HG03571 (cell line): Measurements from ENCODE around the gene CCNA2.

Source experiments
- ATAC-seq: cut with Tn5 transposase; IDR thresholded peaks from one replicate; pipeline ENCODE4 v1.9.1; 2021; ENCODE audit not compliant: unreplicated experiment

CCNA2 gene

DNA sequence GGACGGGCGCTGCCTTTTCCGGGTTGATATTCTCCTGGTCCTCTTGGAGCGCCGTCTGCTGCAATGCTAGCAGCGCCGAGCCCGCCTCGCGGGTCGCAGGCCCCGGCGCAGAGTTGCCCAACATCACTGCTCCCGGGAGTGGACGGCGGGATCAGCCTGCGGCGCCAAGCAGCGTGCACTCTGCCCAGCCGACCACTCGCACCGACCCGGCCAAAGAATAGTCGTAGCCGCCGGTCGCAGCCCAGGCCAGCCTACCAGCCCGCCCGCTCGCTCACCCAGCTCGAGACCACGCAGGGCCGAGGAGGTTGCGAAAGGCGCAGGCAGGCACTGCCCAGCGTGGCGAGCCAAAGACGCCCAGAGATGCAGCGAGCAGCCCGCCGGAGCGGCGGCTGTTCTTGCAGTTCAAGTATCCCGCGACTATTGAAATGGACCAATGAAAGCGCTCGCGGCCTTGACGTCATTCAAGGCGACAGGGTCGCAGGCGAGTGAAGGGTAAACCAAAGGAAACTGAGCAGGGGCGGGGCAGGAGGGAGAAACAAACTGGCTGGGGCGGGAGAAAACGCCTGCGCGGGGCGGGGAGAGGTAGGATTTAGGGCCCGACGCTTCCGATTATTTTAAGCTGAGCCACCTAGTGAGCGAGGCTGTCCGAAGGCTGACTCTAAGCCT, at the start of gene CCNA2:
Gene CCNA2, minus strand, starts transcription at position 379 of the 666 bp plus-strand sequence. Its CDS starts 255 bp downstream, at position 124.
- ATAC-seq, result peak; percentile 94

GRCh38 chr4:121869841-121870822, 46.4 kb upstream of the CCNA2 start, which contains the start of gene BBS7:
Gene BBS7, minus strand, starts transcription at chr4:121870474. Its CDS starts 161 bp downstream, at chr4:121870313.
- peak; percentile 99 for ATAC-seq

DNA sequence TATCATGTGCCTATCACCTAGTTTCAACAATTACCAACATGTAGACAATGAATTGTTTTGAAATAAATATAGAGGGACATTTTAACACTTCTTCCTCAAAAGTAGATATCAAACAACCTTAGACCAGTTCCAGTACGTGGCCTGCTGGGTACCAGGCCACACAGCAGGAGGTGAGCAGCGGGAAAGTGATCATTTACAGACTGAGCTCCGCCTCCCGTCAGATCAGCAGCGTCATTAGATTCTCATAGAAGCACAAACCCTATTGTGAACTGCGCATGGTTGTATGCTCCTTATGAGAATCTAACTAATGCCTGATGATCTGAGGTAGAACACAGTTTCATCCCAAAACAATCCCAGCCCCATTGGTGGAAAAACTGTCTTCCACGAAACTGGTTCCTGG, 40.1 kb upstream of the CCNA2 start:
- ATAC-seq, result no peak

- ATAC-seq, result no peak
Measured at GRCh38 chr4:121861426-121861825, 37.7 kb upstream of the CCNA2 start.

DNA sequence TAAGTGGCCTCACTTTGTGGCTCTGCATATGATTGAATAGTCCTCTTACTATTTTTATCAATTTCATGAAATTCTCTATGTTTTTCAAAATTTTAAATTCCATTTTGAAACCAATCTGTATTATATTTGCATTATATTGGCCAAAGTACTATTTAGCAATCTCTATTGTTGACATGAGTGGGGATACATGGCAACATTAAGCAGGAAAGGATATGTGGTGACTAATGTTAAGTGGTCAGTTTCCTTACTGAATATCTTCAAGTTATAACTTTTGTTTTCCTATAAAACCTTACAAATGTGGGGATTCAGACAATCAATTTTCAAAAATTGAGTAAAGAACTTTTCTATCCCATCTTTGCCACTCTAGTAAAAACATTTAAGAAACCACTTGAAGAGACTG, 36.4 kb upstream of the CCNA2 start:
- no peak for ATAC-seq

DNA sequence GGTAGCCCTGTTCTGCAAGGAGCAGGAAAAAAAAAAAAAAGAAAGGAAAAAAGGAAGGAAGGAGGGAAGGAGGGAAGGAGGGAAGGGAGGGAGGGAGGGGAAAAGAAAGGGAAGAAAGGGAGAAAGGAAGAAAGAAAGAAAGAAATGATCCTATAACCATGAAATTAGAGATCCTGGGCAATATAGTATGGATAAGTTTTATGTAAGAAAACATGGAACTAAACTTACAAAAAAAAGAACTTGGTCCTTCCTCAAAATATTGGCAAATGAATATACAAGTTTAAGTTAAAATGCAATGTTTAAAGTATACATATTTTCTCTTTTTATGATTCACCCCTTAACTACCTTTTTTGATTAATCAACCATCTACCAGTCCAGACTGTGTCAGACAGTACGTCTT, 27.7 kb upstream of the CCNA2 start:
- no peak for ATAC-seq

- no peak for ATAC-seq
Measured at GRCh38 chr4:121846662-121847061, 23.0 kb upstream of the CCNA2 start.

DNA sequence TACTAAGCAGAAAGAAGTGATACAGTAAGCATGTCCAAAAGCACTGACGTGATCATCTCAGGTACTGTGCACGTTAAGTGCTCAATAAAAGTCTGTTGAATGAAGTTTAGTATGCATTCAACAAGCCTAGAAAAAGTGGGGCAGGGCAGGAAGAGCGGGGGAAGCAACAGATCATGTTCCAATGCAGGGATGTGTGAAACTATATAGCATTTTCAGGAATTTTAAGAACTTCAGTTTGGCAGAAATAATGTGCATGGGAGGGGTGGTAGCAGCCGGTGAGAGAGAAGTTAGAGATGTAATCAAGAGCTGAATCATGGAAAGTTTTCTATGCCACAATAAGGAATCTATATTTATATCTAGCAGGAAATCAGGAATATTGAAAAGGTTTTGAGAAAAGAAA, 19.2 kb upstream of the CCNA2 start:
- ATAC-seq, result no peak

DNA sequence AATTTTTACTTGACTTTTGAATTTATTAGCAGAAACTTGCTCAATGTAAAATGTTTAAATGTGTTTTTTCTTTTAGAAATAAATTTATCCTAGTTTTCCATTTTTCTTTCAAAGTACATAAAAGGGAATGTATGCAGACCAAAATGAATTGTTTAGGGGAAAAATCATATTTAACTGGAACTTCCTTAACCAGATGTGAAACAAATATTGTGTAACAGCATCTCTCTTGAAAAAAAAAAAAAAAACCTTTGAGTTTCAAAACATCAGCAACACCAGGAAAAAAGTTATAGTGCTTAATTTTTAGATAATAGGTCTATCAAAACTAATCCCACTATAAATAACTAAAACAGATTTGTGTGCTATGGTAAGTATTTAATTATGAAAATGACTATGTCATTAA, 14.5 kb upstream of the CCNA2 start:
- ATAC-seq, result no peak

- ATAC-seq, result no peak
Measured at GRCh38 chr4:121829511-121829910, 5.8 kb upstream of the CCNA2 start.

- no peak for ATAC-seq
Measured at GRCh38 chr4:121827853-121828252, 4.2 kb upstream of the CCNA2 start.

- no peak for ATAC-seq
Measured at GRCh38 chr4:121824950-121825349, 1.3 kb upstream of the CCNA2 start.

DNA sequence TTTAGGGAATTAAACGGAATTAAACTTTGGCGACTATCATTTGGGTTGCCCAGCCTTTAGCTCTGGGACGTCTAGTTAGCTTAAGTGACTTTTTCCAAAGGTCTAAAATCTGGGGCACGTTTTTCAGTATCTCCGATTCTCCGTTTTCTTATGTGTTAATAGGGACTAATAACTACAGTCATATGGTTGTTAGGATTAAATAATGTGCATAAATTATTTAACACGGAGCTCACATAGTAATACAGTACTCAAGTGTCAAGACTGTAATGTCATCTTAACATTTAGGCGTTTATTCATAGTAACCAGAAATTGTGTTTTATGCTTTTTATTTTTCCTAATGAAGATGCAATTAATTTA, 466 bp upstream of the CCNA2 start:
- peak; percentile 1 for ATAC-seq

- ATAC-seq, result peak; percentile 40
Measured at GRCh38 chr4:121822796-121823504, 733 bp downstream of the CCNA2 start.

- no peak for ATAC-seq
Measured at GRCh38 chr4:121822047-121822446, 1.6 kb downstream of the CCNA2 start.

DNA sequence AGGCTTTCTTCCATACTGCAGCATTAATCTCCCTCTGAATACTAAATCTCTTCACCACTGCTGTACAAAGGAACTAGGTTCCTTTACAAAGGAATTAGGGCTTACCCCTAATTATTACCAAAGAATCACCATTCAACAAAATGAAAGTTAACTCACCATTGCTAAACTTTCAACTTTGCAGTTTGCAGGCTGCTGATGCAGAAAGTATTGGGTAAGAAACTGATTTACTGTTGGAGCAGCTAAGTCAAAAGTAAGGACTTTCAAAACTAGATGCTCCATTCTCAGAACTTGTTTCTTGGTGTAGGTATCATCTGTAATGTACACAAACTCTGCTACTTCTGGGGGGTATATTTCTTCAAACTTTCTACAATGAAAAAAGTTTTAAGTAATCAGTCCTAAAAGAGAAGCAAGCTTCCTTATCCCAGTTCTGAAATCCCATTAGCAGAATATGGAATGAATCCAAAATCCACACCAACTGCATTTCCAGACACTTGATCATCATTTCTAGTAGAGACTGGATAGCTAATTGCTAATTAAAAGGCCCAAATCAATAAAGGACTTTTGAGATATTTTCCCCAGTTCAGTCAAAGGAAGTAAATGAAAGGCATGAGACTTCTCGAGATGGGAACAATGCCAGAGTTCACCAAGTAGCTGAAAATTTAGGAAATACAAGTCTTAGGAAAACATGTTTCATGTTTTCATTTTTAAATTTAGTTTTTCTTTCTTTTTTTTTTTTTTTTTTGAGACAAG, 4.3 kb downstream of the CCNA2 start:
- ATAC-seq, result no peak

- no peak for ATAC-seq
Measured at GRCh38 chr4:121818215-121818614, 5.5 kb downstream of the CCNA2 start.

DNA sequence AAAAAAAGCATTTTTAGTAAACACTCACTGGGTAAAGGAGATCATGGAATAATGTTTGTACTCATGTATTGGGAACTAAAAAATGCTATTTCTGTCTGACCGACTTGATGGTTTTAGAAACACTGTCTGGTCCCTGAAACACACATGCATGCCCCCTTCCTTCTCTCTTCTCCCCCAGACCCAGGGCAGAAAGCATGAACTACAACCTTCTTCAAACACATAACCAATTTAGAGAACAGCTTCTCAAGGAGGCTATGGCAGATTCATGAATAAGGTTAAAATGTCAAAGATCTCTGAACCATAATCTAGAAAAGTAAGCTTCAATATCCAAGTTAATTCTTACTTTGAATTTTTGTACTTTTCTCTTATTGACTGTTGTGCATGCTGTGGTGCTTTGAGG, 6.0 kb downstream of the CCNA2 start:
- no peak for ATAC-seq

DNA sequence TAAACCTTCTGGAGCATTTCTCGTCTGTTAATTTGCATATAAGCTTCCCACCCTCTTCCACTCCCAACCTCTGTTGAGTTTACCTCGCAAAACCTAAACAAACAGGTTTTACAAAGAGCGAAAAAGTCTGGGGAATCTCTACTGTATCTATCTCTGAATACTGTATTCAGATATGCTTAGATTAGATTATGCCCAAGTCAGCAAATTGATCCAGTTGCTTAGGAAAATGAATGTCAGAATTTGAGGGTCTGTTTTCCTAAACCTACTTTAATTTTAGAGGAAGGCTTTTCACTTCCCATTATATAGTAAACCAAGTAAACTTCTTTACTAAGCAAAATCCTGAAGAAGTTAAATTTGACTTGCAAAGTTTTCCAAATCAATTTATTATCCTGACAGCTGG, 6.7 kb downstream of the CCNA2 start:
- no peak for ATAC-seq

DNA sequence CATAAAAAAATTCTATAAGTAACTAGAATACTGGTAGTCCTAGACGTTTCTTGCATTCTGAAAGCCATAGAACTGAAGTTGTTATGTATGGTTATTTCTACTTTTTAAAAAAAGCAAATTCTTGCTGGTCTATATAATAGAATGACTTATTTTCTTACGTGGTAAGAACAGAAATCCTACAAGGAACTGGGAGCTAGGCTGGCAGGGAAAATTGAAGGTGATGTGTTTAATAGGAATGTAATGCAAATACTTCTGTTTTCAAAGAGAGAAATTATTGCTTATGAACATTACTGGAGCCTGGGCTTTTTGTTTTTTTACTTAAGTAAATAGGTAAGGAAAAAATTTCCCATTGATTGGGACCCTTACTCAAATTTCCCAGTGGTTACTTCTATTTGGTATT, 8.9 kb downstream of the CCNA2 start:
- ATAC-seq, result no peak

DNA sequence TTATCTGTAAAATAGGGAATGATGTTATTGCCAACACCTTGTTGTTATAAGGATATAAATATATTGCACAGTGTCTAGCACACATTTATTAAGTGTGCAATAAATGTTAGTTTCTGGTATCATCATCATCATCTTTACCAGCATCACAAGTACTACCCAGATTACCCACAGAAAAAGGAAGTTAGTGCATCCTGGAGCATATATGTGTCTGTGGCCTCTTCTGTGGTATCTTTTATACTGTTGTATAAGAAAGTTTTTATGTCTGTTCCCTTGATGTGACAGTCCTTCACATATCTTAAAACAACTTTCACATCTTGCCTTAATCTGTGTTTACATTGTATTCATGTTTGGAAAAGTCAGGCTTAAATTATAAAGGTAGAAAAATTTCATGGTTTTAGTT, 12.6 kb downstream of the CCNA2 start:
- no peak for ATAC-seq
